ENCODE results near the gene WDR7. TPM values are rescaled to one million over a fixed set of nuclear protein-coding genes. Genes with fewer than 3 reads are reported as not detected.

The WDR7 gene
- total and polyA plus RNA-seq, 2 of the 4 experiments (the other 2 are of a cell fraction), result 3.7 to 23.3 TPM

DNA sequence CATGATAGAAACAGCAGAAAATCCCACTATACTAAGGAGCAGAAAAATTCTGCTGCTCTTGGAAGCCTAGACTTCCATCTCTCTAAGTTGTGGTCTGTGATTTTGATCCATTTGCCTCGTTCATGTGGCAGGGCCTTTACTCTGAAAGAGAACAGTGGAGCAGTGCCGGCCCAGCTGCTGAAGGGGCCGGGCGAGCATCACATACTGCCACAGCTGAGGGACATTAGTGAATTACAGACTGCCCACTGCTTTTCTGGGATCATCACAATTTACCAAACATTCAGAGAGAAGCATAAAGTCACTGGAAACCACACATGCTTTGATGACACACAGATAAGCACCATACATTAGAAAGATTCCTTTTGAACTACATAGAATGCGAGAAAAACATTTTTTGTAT, 278.7 kb downstream of the WDR7 start:
- ATAC-seq (ENCODE audit: low read depth), result no peak

More for the DNA sequence above, 278.7 kb downstream of the WDR7 start:
- Histone ChIP-seq H3K4me3 (ENCODE audit: insufficient read depth, low read depth, low read length) (no peak overlapping the region), H2BK5ac (ENCODE audit: low read depth, low read length, poor library complexity, severe bottlenecking) (no peak overlapping the region), H3K4me2 (ENCODE audit: low read depth, low read length) (no peak overlapping the region), H2BK20ac (ENCODE audit: low read depth, low read length) (no peak overlapping the region), H3K56ac (ENCODE audit: extremely low read depth, insufficient read depth, low read length) (no peak overlapping the region), H4K5ac (ENCODE audit: low read depth, low read length) (no peak overlapping the region), H3K79me1 (ENCODE audit: low read depth in 1 of 2, low read length in 2 of 2) (no peaks in the 10 kb centered on the region; a peak in 1 of 4 replicates), H2BK15ac (ENCODE audit: low read depth, low read length) (no peak overlapping the region), H3K14ac (replicated peaks; ENCODE audit: low read depth, low read length) (no peak overlapping the region), H3K9ac (ENCODE audit: low read depth, low read length) (no peak overlapping the region), H3K9me3 (ENCODE audit: control insufficient read depth, insufficient read depth, low read length) (no peaks in the 10 kb centered on the region), H4K20me1 (ENCODE audit: insufficient read depth, low read length) (no peaks in the 10 kb centered on the region), H3K4me1 (ENCODE audit: control insufficient read depth, insufficient read depth, low read length) (0 out of 2 replicates have a peak, but pooled peaks cover 2% of the 10 kb centered on the region), H2AK9ac (replicated peaks; ENCODE audit: low read depth, low read length, poor library complexity) (no peak overlapping the region), H3K23ac (ENCODE audit: low read depth, low read length) (no peak overlapping the region), H4K91ac (ENCODE audit: insufficient read depth, low read depth, low read length) (no peak overlapping the region), H3K27me3 (ENCODE audit: control insufficient read depth, insufficient read depth, low read length) (no peaks in the 10 kb centered on the region), H4K8ac (ENCODE audit: low read depth in 2 of 2, low read length in 2 of 2) (no peak overlapping the region), H2AK5ac (ENCODE audit: low read depth, low read length) (no peak overlapping the region), H2BK120ac (ENCODE audit: low read depth, low read length) (no peak overlapping the region), H3K18ac (ENCODE audit: low read depth, low read length) (no peak overlapping the region), H3K9me1 (ENCODE audit: insufficient read depth, low read length) (no peaks in the 10 kb centered on the region), H3K27ac (ENCODE audit: insufficient read depth, low read length) (no peak overlapping the region), H2AFZ (replicated peaks; ENCODE audit: low read length, poor library complexity) (no peak overlapping the region), H3K36me3 (ENCODE audit: control insufficient read depth, insufficient read depth, low read length) (no peaks in the 10 kb centered on the region), H3K4ac (ENCODE audit: low read depth, low read length) (no peak overlapping the region)
- ChIA-PET CTCF (no interaction called here), POLR2A (ENCODE audit: unreplicated experiment) (interaction anchor here (1.0 kb wide), 1 partner anchor 9 kb away, joined by 3 read pairs; no protein-coding TSS in a partner anchor)
- DNase-seq, result no peak
- TF ChIP-seq SMC3 (IDR thresholded peaks at IDR 0.05; ENCODE audit: low read depth, low read length) (no peak), CEBPB (IDR thresholded peaks at IDR 0.05; ENCODE audit: low read depth, low read length) (no peak)
- BruUV-seq (replicated peaks), result no TSS peak
- in situ Hi-C loops (cut with MboI; ENCODE audit: low sequenced_read_pairs), result no loop called here
- intact Hi-C loops (cut with micrococcal nuclease), result no loop called here
- no CpG with 5 or more reads among the region's 5 CpGs for WGBS, 2 experiments (ENCODE audit: extremely low coverage in 2 of 2, insufficient read length in 1 of 2)
- dilution Hi-C loops (cut with HindIII; ENCODE audit: low sequenced_read_pairs, unreplicated experiment), result no loop called here
